SK-N-SH treated with all-trans-retinoic acid at 6 μM for 48 hours (cell line): ENCODE measurements around the gene KCND2.

Experiments
- ARNTL ChIP-seq: fragments of 450-650 bp; formaldehyde crosslinking; IDR thresholded peaks from 2 replicates; pipeline ENCODE4 v1.5.0; 2020; ENCODE audit warnings: low read depth, mild to moderate bottlenecking, moderate library complexity, borderline replicate concordance
- BACH2 ChIP-seq: fragments of 250-450 bp; sonication (Bioruptor Pico); IDR thresholded peaks from 2 replicates; pipeline ENCODE4 v1.9.0; 2021; ENCODE audit warnings: mild to moderate bottlenecking, borderline replicate concordance
- GLIS3 ChIP-seq: fragments of 250-450 bp; sonication (Bioruptor Pico); IDR thresholded peaks from 2 replicates; pipeline ENCODE4 v1.5.0; 2020; ENCODE audit warnings: mild to moderate bottlenecking, moderate library complexity
- PPARA ChIP-seq: fragments of 250-450 bp; sonication (Bioruptor Pico); IDR thresholded peaks from 2 replicates; pipeline ENCODE4 v1.5.0; 2020; ENCODE audit warnings: mild to moderate bottlenecking, borderline replicate concordance
- TCF4 ChIP-seq: fragments of 250-450 bp; sonication (Bioruptor Pico); IDR thresholded peaks from 2 replicates; pipeline ENCODE4 v1.8.0; 2021; ENCODE audit warnings: mild to moderate bottlenecking, moderate library complexity, borderline replicate concordance
- TF ChIP-seq, protein P1 (sequence below): fragments of 250-450 bp; sonication (Bioruptor Pico); IDR thresholded peaks from 2 replicates; pipeline ENCODE4 v1.5.1; 2020; ENCODE audit warnings: low read depth, mild to moderate bottlenecking, moderate library complexity

DNA sequence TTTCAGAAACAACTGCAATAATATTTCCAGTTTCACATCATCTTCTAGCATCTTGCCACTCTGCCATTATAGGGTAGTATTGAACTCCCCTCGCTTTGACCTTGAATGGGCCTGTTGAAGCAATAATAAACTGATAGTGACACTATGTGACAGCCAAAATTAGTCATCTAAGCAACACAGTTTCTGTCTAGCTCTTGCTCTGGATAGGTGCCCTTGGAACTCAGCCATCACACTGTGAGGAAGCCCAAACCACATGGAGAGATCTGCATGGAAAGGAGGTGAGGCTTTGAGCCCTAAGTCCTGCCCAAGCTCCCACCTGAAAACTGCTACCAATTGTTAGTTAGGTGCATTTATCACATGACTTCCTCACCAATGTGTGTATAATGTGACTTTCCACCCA is 18.1 kb upstream of the KCND2 start:
- TF ChIP-seq ARNTL (CRISPR knock-in tag) (no peak), GLIS3 (CRISPR knock-in tag) (no peak), BACH2 (CRISPR knock-in tag) (no peak), TCF4 (CRISPR knock-in tag) (no peak), PPARA (CRISPR knock-in tag) (no peak)
- TF ChIP-seq, protein P1, sequence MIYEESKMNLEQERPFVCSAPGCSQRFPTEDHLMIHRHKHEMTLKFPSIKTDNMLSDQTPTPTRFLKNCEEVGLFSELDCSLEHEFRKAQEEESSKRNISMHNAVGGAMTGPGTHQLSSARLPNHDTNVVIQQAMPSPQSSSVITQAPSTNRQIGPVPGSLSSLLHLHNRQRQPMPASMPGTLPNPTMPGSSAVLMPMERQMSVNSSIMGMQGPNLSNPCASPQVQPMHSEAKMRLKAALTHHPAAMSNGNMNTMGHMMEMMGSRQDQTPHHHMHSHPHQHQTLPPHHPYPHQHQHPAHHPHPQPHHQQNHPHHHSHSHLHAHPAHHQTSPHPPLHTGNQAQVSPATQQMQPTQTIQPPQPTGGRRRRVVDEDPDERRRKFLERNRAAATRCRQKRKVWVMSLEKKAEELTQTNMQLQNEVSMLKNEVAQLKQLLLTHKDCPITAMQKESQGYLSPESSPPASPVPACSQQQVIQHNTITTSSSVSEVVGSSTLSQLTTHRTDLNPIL: no peak
